ENCODE measurements around the gene ST7L. TPM values are rescaled to one million over a fixed set of nuclear protein-coding genes. Genes with fewer than 3 reads are reported as not detected.

ST7L gene
- total RNA-seq, 4 donors from 2014 or later, result 24.9 to 50.3 (median 33.9) TPM

DNA sequence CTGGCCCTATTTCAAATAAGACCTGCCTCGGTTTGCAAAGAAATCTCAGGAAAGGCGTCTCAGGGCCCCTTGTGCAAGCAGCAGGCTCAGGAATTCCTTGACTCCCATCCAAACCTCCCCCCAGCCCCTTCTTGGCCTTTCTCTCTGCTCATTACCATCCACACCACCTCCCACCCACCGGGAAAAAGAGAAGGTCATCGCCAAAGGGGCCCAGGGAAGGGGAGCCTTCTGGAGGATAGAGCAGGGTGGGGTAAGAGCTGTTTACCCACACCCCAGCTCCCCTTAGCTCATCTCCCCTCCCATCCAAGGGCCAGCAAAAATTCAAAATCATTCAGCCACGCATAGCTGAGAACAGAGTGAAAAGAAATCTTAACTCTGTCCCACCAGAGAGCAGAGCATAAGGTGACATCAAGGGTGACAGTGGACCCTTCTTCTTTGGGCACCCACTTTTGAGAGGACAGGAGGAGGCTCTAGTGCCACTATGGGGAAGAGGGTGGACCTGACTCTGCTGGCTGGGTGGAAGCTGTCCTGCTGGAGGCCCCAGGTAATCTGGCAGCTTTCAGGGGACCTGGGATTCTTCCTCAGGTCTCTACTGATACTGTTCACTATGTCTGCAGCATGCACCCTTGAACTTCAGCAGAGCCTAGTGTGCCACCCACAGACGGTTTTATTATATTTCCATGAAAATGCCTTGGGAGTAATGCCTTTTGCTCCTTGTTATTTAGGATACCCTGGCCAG lies 114.1 kb downstream of the ST7L start:
- Histone ChIP-seq H3K27ac (no peak overlapping the region), H3K4me1 (peaks cover 6 to 31% (median 13%) of the 10 kb centered on the region in 4 donors), H3K27me3 (peaks cover 0 to 9% of the 10 kb centered on the region in 2 donors), H3K36me3 (no peaks in the 10 kb centered on the region), H3K4me3 (no peak overlapping the region), H3K9me3 (no peaks in the 10 kb centered on the region)
- TF ChIP-seq, protein P1, sequence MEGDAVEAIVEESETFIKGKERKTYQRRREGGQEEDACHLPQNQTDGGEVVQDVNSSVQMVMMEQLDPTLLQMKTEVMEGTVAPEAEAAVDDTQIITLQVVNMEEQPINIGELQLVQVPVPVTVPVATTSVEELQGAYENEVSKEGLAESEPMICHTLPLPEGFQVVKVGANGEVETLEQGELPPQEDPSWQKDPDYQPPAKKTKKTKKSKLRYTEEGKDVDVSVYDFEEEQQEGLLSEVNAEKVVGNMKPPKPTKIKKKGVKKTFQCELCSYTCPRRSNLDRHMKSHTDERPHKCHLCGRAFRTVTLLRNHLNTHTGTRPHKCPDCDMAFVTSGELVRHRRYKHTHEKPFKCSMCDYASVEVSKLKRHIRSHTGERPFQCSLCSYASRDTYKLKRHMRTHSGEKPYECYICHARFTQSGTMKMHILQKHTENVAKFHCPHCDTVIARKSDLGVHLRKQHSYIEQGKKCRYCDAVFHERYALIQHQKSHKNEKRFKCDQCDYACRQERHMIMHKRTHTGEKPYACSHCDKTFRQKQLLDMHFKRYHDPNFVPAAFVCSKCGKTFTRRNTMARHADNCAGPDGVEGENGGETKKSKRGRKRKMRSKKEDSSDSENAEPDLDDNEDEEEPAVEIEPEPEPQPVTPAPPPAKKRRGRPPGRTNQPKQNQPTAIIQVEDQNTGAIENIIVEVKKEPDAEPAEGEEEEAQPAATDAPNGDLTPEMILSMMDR (IDR thresholded peaks at IDR 0.05), result no peak
- TF ChIP-seq POLR2A (IDR thresholded peaks at IDR 0.05), result no peak
- no peak for DNase-seq

- H3K27ac ChIP-seq, result no peak overlapping the region
- H3K36me3 ChIP-seq, result no peaks in the 10 kb centered on the region
- DNase-seq, result no peak
- H3K4me3 ChIP-seq, result no peak overlapping the region
- H3K27me3 ChIP-seq, result peaks cover 0 to 9% of the 10 kb centered on the region in 2 donors
- TF ChIP-seq POLR2A (IDR thresholded peaks at IDR 0.05), result no peak
- TF ChIP-seq, protein P1 (IDR thresholded peaks at IDR 0.05), result no peak
- no peaks in the 10 kb centered on the region for H3K9me3 ChIP-seq
- peaks cover 6 to 26% (median 13%) of the 10 kb centered on the region in 4 donors for H3K4me1 ChIP-seq
These were observed 114.8 kb downstream of the ST7L start for GRCh38 chr1:112504001-112504660.

DNA sequence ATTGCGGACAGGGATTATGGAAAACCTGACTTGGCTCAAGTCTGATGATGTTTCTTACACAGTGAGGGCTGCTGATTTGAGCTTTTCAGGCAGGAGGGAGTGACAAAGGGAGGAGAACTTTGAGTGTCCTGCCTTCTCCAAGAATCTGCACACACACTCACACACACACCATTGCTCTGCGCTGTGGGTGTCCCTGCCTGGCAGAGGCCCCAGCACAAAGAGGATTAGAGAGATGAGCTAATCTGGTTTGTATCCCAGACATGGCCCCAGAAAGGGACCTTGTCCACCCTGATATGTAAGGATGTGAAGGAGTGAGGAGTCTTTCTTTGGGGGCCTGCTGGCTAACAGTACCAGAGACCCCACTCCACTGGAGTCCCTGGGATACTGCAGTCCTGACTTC lies 116.1 kb downstream of the ST7L start:
- Histone ChIP-seq H3K9me3 (no peaks in the 10 kb centered on the region), H3K36me3 (no peaks in the 10 kb centered on the region), H3K27me3 (no peaks in the 10 kb centered on the region), H3K27ac (peak overlapping the region in 1 of 4 donors; percentile 4), H3K4me1 (peaks cover 0 to 13% (median 7%) of the 10 kb centered on the region in 4 donors), H3K4me3 (no peak overlapping the region)
- TF ChIP-seq, protein P1 (IDR thresholded peaks at IDR 0.05), result no peak
- TF ChIP-seq POLR2A (IDR thresholded peaks at IDR 0.05), result no peak
- no peak for DNase-seq

- Histone ChIP-seq H3K27ac (peak overlapping the region in 2 of 4 donors; percentile 33 to 36), H3K9me3 (no peaks in the 10 kb centered on the region), H3K36me3 (no peaks in the 10 kb centered on the region), H3K27me3 (no peaks in the 10 kb centered on the region), H3K4me3 (peak overlapping the region; percentile 36 to 61 (median 56)), H3K4me1 (peaks cover 0 to 8% (median 4%) of the 10 kb centered on the region in 4 donors)
- TF ChIP-seq POLR2A (IDR thresholded peaks at IDR 0.05), result no peak
- TF ChIP-seq, protein P1 (IDR thresholded peaks at IDR 0.05), result peak; percentile 47 to 85 (median 70)
- peak; percentile 49 to 87 (median 83) for DNase-seq
These were observed 116.9 kb downstream of the ST7L start for GRCh38 chr1:112501810-112502641.

GRCh38 chr1:112496290-112496689 lies 122.7 kb downstream of the ST7L start:
- no peak overlapping the region for H3K27ac ChIP-seq
- DNase-seq, result no peak
- H3K4me1 ChIP-seq, result no peaks in the 10 kb centered on the region
- H3K36me3 ChIP-seq, result no peaks in the 10 kb centered on the region
- no peaks in the 10 kb centered on the region for H3K9me3 ChIP-seq
- H3K27me3 ChIP-seq, result no peaks in the 10 kb centered on the region
- no peak overlapping the region for H3K4me3 ChIP-seq
- TF ChIP-seq, protein P1 (IDR thresholded peaks at IDR 0.05), result no peak
- TF ChIP-seq POLR2A (IDR thresholded peaks at IDR 0.05), result no peak

Data from Peyer's patch (tissue), 4 donors.